HG03159 (cell line): Measurements from ENCODE around the gene THBS4.

Experiments
- ATAC-seq: cut with Tn5 transposase; IDR thresholded peaks from one replicate; pipeline ENCODE4 v1.9.1; 2021; ENCODE audit warnings: mild to moderate bottlenecking, moderate library complexity; ENCODE audit not compliant: unreplicated experiment

THBS4 gene

DNA sequence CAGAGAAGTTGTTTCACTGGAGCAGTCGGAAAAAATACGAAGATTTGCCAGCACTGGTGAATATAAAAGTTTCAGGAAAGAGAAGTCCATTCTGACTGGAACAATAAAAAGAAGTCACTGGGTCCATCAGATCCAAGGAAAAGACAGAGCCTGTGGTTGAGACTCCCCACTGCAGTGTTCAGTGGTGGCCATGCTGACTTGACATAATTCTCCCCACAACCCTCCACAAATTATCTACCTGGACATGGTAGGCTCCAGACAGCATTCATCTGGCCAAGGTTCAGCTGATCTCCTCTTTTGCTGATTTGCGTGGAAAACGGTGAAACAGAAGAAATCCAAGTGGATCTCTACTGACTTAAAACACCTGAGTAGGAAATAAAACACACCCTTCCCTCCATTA lies 8.0 kb downstream of the THBS4 start:
- ATAC-seq, result no peak

DNA sequence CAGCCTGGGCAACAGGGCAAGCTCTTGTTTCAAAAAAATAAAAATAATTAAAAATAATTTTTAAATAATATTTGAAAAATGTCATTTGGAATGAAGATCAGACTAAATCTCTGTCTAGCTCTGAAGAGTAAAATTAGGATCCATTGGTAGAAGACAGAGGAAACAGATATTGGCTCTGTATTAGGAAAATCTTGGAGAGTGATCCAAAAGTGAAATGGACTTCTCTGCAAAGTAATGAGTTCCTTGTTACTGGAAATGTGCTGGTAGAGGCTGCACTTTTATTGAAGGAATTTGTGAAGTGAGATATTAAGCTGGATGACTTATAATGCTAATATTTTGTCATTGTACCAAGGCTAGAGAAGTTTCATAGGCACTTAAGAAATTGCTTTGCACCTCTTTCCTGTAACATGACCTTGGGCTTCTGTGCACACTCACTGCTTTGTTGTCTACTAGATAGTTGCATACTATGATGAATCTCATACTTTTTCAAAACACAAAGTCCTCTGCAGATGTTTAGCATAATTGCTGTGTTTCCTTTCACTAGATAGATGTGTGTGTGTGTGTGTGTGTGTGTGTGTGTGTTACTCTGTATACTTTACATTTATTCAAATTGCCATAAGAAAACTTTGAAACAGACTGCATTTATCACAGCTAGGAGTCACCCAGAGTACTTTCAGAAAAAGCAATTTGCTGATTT lies 13.1 kb downstream of the THBS4 start:
- no peak for ATAC-seq

DNA sequence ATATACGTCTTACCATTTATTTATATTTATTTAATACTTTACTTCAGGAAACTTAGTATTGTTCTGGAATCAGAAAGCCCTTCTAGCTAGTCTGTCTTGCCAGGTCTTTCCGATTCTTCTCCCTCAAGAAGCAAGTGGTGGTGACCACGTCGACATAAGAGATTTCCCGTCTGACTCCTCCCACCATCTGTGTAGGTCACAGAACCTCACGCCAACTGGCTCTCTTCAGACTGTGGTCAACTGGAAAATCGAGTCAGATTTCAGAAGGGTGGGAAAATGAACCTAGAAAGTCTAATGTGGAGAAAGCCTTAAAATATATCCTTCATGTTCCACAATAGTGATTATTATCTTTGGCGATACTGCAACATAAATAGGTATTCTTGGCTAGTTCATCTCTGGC lies 17.3 kb downstream of the THBS4 start:
- ATAC-seq, result no peak

DNA sequence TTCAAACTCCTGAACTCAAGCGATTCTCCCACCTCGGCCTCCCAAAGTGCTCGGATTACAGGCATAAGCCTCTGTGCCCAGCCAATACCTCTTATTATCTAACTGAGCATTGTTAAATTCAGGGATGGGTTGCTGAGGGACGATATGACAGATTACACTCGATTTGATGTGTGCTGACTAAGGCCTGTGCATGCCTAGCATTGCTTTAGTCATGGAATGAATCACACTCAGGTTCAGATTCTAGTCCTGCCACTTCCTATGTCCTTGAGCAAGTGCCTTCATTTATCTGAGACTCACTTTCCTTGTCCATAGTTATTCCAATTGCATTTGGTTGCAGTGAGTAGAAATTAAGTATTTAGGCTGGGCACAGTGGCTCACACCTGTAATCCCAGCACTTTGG lies 19.5 kb downstream of the THBS4 start:
- no peak for ATAC-seq

DNA sequence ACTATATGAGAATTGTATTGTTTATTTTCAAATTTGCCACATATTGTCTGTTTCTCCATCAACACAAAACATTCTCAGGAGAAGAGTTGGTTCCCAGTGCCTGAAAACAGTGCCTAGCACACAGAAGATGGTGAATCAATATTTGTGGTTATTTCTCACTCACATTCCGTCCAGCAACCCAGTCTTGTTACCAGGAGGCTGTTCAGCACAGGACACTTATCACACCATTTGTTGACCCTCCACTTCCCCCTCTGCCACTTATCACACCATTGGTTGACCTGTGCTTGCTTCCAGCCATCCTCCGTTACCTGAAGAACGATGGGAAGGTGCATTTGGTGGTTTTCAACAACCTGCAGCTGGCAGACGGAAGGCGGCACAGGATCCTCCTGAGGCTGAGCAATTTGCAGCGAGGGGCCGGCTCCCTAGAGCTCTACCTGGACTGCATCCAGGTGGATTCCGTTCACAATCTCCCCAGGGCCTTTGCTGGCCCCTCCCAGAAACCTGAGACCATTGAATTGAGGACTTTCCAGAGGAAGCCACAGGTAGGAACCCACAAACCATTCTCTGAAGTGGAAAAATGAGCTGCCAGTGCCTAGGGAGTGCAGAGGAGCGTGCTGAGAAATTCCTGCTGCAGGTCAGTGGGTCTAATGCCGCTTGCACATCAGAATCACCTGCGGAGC lies 20.5 kb downstream of the THBS4 start:
- no peak for ATAC-seq

DNA sequence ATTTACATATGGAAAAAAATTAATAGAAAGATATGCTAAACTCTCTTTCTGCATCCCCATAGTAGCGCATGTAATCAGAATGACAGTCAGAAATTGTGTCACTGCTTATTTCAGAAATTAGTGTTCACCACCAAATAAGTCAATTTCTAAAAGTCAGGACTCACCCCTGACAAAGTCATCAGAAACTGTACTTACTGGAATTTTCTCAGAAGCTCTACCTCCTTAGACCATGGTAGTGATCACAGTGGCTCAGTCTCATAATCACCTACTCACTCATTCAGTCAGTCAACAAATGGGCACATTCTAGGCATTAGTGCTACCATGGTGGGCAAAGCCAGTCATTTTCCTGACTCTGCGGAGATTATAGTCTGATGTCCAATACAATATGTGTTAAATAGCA lies 22.0 kb downstream of the THBS4 start:
- ATAC-seq, result no peak

DNA sequence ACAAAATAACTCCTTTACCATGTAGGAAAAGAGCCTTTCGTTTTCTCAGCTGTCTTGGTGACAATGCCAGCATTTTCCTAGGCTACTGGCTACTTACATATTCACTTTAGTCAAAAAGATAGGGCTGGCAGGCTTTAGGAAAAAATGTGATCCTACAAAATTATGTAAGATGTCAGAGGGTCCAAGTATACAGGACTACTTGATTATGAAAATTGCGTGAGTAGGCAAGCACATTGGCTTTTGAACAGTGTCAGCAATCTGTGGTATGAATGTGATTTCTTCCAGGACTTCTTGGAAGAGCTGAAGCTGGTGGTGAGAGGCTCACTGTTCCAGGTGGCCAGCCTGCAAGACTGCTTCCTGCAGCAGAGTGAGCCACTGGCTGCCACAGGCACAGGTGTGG lies 22.8 kb downstream of the THBS4 start:
- no peak for ATAC-seq

DNA sequence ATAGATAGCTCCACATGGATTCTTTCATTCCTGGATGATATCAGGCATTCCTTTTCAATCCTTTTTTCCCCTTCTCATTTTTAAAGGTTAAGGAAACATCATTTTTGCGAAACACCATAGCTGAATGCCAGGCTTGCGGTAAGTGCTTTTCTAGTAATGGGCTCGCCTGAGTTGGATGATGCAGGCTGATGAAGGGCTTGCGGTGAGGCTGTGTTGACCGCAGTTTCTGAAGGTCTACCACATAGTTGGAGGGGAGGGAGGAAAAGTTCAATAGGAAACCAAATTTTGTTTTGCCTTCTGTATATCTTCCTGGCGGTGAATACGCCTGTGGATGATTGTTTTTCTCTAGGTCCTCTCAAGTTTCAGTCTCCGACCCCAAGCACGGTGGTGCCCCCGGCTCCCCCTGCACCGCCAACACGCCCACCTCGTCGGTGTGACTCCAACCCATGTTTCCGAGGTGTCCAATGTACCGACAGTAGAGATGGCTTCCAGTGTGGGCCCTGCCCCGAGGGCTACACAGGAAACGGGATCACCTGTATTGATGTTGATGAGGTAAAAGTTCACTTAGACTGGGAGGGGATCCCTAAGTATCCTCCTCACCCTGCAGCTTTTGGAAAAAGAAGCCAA lies 24.3 kb downstream of the THBS4 start:
- ATAC-seq, result no peak

DNA sequence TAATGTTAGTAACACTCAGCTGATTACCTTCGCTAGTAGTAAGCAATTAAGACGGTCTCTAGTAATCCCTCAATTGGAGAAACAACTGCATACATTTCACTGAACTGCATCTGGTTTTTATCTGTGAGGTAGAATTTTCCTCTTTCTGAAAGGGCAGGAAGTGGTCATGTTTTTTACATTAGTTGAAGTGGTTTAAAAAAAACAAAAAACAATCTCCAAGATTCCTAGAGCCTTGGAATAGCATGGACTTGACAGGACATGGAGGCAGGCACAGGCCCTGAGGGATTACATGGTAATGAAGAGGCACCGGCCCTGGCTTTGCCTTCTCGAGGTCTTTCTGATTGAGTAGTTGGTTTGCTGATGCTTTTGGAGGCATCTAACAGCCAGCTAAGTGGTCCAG lies 25.8 kb downstream of the THBS4 start:
- ATAC-seq, result no peak

DNA sequence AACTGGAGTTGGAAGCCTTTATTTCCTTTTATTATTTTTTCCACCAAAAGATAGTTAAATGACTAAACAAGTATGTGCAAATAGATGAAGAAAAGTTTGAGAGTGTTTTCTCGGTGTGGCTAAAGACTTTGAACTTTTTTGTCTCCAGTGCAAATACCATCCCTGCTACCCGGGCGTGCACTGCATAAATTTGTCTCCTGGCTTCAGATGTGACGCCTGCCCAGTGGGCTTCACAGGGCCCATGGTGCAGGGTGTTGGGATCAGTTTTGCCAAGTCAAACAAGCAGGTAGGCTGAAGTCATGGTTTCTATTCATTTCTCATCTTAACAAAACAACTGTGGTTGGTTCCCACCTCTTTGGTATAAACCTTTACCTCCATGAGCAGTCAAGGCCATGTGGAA lies 26.4 kb downstream of the THBS4 start:
- no peak for ATAC-seq

DNA sequence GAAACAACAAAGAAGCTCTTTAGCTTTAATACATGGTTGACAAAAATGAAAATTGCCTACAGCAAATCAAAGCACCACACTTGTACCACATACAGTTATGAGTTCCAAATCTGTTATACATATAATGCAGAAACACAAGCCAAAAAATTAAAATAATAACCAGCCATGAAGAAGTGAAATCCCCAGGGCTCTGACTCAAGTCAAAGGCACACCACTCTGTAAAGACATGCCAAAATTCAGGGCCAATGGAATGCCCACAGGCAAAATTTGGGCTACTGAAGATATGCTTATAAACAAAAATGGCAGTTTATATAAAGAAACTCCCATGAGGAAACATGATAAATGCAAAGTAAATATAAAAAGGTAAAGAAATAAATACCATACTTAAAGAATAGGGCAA lies 29.0 kb downstream of the THBS4 start:
- ATAC-seq, result no peak

DNA sequence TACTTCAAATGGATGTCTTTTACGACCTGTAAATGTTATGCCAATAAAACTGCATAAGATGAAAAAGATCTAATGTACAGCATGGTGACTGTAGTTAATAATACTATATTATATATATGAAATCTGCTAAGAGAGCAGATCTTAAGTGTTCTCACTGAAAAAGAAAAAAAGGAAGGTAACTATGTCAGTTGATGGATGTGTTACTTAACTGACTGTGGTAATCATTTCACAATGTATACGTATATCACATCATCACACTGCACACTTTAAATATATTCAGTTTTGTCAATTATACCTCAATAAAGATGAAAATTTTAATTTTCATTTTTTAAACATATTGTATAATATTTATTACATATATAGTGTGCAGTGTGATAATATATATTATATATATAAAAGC lies 31.9 kb downstream of the THBS4 start:
- no peak for ATAC-seq

DNA sequence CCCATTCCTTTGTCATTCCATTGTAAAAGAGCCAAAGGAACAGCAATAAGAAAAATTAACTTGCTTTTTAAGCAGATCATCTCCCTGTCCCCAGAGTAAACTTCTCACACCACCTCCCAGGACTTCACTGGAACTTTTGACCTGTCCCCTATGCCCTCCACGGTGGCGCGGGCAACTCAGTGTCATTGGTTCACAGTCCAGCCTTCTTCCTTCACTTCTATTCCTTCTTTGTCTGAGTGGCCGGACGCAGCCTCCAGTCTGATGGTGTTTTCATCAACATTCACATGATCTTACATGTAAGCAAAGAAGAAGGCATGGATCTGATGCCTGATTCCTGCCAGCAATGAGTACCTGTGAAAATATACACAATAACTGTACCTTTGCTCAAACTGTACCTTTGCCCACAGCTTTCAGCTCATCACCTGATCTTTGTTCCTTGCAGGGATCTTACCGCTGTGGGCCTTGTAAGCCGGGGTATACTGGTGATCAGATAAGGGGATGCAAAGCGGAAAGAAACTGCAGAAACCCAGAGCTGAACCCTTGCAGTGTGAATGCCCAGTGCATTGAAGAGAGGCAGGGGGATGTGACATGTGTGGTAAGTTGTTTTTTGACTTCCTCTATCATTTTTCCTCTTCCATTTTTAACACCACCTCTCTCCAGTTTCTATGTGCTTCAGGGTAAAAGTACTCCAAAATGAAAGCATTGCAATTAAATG lies 32.5 kb downstream of the THBS4 start:
- no peak for ATAC-seq

DNA sequence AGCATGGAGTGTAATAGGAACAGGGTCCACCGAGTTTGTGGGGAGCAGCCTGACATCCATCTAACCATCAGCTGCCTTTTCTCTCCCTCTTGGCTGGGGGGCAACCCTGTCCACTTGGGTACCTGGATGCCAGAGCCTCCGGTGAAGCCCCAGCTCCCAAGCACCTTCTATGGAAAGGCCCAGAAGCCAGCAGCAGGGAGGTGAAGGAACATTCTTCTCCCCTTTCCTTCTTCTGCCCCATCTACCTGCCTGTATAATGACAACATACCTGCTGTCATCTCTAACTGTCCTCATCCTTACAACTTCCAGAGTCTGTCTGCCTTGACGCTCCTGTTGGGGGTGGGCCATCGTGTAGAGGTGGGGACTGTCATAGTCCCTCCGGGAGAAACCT lies 33.1 kb downstream of the THBS4 start:
- no peak for ATAC-seq

DNA sequence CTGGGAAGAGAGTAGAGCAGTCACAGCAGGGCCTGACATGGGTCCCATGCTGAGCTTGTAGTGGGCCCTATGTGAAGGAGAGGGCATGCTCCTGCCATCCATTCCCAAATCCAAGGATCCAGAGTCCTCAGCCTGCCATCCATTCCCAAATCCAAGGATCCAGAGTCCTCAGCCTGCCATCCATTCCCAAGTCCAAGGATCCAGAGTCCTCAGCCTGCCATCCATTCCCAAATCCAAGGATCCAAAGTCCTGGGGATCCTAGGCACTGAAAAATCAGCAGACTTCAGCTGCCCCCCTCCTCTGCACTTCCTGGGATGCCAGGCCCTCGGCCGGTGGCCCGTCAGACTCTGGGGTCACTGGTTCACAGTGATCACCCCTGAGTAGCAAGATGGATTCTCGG lies 33.6 kb downstream of the THBS4 start:
- no peak for ATAC-seq

DNA sequence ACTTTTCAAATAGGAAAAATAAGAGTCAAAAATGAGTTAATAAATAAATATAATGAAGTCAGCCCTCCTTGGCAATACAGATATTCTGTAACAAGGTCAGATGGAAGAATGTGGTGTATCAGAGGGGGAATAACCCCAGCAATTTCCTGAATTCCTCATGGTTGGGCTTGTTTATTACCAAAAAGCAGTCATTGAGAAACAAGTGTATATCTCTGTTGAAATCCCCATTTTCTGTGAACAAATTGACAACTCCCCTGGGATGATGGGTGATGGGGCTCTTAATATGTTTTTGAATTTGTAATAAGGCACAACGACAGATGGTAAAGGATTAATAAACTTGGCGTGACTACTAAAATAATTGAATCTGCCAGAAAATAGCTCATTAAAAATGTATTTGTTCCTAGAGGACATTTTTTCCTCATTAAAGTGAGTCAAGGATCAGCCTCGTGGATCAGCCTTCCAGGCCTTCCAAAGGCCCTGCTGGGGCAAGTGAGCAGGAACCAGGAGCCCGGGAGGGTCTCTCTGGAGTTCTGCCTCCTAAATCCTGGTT lies 34.2 kb downstream of the THBS4 start:
- no peak for ATAC-seq

DNA sequence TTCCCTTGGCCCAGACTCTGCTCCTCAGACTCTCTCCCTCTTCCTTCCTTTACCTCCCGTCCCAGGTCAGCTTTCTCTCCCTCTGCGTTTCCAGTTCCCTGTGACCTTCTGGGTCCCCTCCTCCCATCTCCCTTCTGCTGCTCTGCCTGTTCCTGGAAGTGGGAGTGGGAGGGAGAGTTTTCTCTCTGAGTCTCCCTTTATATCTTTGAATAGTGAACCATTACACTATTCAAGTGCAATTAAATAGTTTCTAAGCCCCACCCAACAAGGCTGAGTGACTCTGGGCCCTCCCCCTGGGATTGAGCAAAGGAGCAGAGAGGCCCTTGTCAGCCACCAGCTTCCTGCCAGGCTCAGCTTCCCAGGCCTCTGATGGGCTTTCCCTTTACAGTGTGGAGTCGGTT lies 34.8 kb downstream of the THBS4 start:
- ATAC-seq, result no peak

DNA sequence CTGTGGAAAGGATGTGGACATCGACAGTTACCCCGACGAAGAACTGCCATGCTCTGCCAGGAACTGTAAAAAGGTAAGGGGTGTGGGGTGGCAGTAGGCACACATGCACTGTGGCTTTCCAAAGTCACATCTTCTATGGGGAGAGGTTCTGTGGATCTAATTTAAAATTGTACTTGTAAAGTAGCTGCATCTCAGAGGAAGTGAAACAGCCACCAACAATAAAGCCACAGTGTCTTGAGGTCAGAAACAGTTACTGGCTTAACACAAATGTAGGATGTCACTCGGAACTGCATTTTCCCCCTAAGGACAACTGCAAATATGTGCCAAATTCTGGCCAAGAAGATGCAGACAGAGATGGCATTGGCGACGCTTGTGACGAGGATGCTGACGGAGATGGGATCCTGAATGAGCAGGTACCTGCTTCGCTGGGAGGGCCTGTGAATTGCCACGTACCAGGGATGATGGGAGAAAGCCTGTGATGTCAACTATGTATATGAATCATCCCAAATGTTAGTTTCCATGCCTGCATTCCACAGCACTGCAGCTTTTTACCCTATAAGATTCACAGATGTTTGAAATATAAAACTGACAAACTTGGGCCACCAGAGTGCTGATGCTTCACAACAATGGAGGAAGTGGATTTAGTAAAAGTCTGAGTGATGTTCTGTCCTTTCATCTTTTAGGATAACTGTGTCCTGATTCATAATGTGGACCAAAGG lies 35.3 kb downstream of the THBS4 start:
- ATAC-seq, result no peak

DNA sequence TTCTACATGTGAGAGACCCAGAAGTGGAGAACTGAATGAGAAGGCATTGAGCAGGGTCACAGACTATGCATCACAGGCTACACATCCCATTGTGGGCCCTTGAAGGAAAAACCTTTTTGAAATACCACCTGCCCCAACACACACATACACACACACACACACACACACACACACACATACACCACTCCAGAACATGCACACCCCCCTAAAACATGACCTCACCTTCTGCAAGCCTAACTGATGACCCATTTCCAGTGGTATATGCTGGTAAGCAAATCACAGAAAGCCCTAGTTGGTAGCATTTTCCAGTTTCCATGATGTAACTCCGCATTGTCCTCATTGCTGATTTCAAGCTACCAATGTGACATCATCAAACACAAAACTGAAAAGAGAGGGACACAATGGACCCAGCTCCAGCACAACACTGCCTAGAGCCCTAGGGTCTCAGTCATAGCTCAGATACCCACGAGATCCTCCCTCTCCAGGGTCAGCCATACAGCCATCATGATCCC lies 36.4 kb downstream of the THBS4 start:
- no peak for ATAC-seq
